Measurements from ENCODE around the gene TBX10.
"Not testable (repeated sequence)": the region's sequence is repeated elsewhere in the genome, so short reads cannot be mapped to it uniquely, and the experiment has no call there.

Gene TBX10

DNA sequence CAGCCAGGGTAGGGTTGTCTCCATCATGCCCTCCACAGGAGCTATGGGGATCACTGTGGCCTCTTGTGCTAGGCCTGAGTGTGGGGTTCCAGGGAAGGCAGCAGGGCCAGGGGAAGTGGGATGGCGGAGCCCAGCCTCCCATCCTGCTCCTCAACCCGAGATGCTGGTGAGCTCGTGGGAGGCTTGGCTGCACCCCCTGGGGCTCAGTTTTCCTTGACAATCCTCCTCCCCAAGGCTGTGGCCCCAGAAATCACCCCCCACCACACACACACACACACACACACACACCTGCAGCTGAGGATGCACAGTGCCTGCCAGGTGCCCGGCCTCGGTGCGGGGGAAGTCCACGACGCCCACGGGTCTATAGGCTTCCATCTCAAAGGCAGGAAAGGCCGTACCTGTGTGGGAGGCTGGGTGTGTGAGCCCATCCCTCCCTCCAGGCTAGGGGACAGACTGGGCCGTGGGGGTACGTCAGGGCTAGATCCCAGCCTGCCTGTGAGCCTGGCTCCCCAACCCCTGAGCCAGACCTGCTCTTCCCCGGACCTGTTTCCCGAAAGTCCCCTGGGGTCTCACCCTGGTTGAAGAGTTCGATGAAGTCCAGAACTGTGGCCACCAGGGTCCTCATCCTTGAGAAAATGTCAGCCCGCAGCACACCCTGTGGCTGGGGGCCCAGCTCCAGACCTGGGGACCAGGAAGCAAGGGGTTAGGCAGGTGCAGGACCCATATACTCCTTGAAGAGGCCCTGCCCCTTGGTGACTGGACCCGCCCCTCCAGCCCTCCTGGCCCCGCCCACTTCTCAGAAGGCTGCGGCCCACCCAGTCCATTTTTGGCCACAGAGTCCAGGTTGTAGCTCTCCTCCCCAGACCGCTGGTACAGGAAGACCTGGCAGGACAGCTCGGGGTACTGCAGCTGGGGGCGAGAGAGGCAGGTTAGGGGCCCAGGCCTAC is 5.2 kb upstream of the TBX10 start:
- no peak for DNase-seq

DNA sequence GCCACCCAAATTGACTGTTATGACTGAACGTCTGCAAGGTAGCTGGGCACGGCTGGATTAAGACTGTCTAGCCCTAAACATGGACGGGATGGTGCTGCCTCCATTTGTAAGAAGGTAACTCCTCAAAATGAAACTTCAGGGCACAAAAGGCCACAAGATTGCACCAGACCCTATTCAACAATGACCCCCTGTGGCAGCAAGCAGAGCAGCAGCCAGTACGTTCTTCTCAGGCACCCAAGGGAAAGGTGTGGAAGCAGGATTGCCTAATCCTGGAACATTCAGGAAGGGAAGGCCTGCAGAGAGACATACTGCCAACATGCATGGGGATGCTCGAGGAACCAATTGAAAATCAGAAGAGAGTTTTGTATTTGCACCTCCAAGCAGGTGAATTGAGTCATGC is 4.5 kb upstream of the TBX10 start:
- peak; percentile 24 for DNase-seq

- no peak for DNase-seq
Observed at GRCh38 chr11:67642173-67643120, 2.9 kb upstream of the TBX10 start.

DNA sequence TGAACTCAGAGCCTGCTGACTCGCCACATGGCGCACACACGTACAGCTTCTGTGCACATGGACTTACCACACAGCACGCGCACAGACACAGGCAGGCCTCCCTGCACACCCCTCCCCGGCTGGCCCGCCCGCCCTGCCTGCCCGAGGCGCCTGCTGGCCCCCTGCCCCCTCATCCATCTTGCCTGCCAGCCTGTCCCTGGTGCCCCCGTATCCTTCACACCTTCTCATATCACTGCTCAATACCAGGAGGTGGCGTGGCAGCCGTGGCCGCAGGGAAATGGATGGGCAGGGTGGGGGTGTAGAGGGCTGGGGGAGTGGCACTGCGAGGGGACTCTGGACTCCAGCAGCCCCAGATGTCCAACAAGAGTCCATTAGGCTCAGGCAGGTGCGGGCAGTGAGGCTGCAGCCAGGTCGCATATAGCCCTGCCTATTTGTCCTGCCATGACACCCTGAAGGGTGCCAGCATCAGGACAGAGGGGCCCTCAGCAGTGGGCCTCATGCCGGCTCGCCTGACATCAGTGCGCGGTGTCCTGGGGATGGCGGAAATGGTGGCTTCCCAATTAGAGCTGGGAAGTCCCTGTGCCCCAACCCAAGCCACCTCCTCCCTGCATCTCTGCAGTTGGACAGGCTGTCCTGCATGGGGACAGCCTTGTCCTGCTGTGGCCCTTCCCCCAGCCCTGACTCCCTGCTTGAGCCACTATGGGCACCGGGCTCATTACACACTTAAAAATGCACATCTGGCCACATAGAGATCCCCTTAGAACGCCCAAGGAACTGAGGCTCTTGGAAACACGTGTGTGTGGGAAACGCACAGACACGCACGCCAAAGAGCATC is 2.0 kb upstream of the TBX10 start:
- DNase-seq = no peak

DNA sequence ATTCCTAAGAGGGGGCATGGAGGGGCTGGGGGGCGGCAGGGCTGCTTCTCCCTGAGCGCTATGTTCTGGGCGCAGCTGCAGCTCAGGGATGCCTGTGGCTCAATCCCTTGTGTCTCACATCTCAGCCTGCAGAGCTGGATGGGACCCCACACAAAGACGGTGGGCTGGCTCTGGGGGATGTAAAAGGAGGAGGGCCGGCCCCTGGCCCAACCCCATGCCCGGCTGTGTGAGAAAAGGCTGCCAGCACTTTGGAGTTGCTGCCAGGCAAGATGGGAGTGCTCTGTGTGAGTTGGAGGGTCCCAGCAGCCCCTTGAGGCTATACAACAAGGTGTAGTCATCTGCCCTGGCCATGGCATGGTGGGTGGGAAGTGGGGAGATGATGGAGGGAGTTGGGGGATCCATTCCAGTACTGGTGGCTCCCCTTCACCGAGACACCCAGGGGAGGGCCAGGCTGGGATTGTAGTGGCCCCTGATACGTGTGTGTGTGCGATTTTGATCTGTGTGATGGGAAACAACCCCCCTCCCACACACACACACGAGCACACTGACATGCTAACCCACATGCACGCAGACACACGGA is 1.3 kb upstream of the TBX10 start:
- no peak for DNase-seq

DNA sequence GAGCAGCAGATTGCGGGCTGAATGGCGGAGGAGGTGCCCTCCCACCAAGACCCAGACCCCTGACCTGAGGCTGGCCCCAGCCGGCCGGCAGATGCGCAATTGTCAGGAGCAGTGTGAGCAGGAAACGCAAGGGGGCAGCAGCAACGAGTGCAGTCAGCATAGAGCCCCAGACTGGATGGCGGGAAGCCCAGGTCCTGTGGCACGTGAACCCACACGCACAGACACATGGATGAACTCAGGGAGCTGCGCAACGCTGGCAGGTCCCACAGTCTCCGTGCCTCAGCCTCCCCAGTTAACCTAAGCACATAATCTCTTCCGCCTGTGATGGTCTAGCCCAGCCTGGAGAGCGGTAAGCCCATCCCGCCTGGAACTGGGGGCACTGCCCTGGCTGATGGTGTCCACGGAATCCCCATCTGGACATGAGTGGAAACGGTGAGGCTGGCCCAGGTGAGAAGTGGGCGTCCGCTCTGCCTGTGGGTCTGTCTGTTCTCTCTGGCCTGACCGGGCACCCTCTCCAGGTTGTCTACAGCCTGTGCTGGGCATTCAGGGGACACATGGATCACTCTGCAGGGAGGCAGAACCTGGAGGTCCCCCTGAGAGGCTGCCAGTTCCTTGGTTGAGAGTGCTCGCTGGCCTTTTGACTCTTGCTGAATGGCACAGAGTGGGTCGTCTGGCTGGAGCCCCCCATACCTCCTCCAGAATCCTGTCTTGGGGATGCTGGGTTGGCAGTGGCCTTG is 626 bp upstream of the TBX10 start:
- peak; percentile 69 for DNase-seq

- no peak for DNase-seq
Observed at GRCh38 chr11:67638535-67639437, 777 bp downstream of the TBX10 start.

DNA sequence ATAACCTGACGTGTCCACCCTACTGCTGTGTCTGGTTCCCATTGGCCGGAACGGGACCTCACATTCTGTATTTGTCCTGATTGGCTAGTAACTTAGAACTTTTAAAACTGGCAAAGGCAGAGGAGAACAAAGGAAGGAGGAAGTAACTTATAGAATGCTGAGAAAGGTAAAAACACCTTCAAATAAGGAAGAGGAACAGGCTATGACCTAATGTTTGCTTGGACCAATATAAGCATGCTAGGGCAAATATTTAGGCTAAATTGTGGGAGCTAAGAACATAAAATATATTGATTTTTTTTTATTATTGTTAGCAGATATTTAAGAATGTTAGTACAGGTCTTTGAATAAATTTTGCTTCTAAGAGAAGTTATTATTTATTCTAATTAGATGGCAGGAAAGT is 2.1 kb downstream of the TBX10 start:
- not testable (repeated sequence) for DNase-seq

DNA sequence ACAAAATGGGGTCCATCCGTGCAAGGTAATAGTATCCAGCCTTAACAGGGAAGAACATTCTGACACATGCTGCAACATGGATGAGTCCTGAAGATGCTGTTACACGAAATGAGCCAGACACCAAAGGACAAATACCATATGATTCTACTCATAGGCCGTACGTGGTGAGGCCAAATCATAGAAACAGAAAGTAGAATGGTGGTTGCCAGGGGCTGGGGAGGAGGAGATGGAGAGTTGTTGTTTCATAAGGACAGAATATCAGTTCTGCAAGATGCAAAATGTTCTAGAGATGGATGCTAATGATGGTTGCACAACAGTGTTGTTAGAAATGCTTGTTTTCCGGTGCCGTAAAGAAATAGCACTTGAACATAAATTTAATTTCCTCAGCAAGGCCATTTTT is 2.6 kb downstream of the TBX10 start:
- DNase-seq = no peak

DNA sequence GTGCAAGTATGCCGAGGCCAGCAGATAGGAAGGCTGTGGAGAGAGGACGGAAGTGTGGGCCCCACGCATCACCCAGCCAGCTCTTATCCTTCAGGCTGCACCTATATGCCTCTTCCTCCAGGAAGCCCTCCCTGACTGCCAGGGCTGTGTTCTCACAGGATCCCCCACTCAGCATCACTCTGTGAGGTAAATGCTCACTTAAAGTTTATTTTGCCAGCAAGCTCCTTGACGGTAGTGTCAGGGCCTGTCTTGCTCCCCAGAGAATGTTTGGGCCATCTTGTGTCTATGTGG is 4.4 kb downstream of the TBX10 start:
- DNase-seq = no peak

DNA sequence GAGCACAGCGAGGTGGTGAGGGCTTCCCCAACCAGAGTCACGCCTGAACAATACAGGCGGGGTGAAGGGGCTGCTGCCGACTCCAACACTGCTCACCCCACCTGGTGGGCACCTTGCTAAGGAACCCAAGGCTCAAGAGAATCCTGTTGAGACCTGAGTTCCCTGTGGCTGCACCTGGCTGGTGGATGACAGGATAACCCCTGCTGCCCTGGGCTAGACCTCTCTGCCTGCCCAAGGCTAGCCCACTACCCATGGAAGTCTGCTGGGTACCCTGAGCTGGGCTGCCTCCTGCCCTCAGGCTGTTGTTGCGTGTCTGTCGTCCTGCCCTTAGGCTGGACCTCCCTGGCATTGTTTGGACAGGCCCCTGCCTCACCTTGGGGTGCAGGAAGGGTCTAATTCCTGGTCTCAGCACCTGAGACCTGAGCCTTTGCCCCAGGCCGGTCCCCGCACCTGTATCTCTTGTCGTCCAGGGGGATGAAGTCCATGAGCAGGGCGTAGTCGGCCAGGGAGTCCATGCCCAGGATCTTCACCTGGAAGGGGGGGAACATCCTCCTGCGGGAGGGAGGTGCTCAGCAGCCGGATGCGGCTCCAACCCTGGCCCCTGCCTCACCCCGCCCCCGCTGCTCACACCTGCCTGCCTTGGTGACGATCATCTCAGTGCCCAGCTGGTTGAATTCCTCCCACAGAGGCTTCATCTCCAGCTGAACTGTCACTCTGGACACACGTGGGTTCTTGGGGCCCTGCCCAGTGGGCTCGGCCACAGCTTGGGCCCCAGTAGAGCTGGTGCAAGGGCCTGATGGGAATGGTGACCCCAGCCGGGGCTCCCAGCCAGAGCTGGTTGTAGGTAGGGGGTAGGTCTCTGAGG is 5.0 kb downstream of the TBX10 start:
- no peak for DNase-seq

GRCh38 chr11:67633758-67634365 is 5.7 kb downstream of the TBX10 start:
- DNase-seq = no peak

GRCh38 chr11:67632982-67633755 is 6.4 kb downstream of the TBX10 start:
- no peak for DNase-seq

DNA sequence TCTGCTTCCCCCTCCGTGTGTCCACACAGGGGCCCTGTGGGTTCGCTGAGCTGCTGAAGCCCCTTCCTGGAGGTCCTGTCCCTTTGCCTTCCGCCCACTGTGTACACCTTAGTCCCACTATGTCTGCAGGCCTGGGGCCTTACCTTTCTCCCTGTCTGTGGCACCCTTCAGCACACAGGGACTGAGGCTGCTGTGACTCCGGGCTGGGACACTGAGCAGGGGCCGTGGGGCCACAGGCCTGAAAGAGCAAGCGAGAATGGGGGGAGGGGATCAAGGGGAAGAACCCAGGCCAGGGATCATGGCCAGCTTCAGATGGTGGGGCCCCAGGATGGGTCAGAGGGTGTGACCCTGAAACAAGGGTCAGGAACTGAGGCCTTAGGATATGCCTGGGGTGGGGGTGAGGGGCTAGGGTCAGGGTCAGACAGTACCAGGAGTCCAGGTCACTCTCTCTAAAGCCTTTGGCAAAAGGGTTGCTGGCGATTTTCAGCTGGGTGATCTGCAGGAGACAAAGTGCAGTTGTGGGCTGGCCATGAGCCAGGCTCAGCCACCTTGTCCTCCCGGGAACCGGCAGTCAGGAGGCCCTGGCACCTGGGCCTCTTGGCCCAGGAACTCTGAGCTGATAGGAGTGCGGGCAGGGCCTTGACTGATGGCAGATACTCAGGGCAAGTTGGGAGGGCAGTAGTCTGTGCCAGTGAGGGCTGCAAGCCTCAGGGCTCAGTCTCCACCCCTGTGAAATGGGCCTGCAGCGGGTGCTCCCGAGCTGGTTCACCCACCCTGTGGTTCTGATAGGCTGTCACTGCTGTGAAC is 7.2 kb downstream of the TBX10 start:
- no peak for DNase-seq

DNA sequence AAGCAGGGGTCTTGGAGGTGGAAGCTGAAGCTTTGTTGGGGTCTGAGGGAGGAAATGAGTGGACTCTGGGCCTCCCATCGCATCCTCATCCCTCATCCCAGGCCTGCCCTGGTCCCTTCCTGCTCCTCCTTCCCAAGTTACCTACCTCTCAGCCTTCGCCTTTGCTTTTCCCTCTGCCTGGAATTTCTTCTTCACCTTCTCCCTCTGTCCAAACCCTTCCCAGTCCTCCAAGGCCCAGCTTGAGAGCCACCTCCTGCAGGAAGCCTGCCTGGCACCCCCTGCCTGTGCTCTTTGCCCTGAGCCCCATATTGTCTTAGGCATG is 7.7 kb downstream of the TBX10 start:
- DNase-seq = no peak

DNA sequence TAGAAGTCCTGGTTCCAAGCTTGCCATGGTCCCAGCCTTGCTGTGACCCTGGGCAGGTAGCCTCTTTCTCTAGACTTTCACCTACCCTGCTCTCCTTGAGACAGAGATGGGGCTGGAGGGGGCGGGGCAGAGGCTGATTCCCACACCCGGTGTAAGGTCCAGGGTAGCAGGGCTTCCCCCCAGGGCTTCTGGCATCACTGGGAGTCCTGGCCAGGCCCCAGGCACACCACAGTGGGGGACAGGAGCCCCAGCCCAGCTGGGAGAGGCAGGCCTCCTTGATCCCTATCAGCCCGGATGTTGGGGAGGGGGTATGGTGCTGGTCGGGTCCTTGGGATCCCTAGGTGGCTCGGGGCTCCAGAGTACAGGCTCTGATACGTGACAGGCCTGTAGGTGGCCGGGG is 8.2 kb downstream of the TBX10 start:
- no peak for DNase-seq

DNA sequence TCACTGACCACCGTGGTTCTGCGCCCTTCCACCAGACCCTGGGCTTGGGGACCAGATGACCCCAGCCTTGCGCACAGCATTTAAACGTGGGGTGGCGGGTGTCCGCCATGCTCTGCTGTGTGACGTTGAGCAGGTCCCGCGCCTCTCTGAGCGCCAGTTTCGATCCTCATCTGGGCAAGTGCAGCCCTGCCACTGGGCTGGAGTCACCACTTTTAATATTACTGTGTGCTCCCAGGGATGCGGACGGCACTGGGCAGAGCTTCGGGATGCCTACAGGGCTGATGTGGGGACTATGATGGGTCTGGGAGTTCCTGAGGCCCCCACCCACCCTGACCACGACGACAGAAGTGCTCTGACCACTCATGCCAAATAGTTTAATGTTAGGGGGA is 8.6 kb downstream of the TBX10 start:
- DNase-seq = no peak

Data from activated CD4-positive, alpha-beta T cell treated with anti-CD3 and anti-CD28 coated beads, Interleukin-2, Interleukin-6, amounts not matched to agents 100 ng/mL and 50 ng/mL, durations not matched to agents 16 hours and 8 hours (primary cell).